SU-DHL-6 (cell line): ENCODE data around the gene P2RX2.

Experiments used
- EZH2phosphoT487 ChIP-seq: fragments of 200-600 bp; sonication (generic), shearing (Covaris generic); conservative IDR thresholded peaks from 2 replicates; pipeline ENCODE4 v1.6.1; 2018; ENCODE audit warnings: mild to moderate bottlenecking, antibody characterized with exemption, low read length, moderate library complexity, mixed read lengths
- TF ChIP-seq, protein P1 (sequence below): fragments of 200-600 bp; sonication (generic); IDR thresholded peaks from one replicate; pipeline ENCODE4 v1.5.1; 2017; ENCODE audit warnings: antibody characterized with exemption, mild to moderate bottlenecking, low read length, moderate library complexity; ENCODE audit not compliant: insufficient read depth, poor library complexity, severe bottlenecking

DNA sequence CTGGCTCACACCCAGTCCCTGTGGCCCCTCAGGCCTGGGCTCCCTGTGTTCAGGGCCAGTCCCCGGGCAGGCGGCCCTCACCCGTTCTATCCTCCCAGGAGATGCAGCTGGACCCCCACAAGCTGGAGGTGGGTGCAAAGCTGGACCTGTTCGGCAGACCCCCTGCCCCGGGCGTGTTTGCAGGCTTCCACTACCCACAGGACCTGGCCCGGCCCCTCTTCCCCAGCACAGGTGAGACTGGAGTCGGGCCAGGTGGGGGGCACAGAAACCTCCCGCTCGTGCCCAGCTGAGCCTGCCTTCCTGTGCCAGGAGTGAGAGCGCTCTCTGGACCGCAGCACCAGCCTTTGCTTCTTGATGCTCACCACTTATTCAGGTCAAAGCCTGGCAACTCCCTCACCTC, 41.9 kb upstream of the P2RX2 start:
- TF ChIP-seq, protein P1, sequence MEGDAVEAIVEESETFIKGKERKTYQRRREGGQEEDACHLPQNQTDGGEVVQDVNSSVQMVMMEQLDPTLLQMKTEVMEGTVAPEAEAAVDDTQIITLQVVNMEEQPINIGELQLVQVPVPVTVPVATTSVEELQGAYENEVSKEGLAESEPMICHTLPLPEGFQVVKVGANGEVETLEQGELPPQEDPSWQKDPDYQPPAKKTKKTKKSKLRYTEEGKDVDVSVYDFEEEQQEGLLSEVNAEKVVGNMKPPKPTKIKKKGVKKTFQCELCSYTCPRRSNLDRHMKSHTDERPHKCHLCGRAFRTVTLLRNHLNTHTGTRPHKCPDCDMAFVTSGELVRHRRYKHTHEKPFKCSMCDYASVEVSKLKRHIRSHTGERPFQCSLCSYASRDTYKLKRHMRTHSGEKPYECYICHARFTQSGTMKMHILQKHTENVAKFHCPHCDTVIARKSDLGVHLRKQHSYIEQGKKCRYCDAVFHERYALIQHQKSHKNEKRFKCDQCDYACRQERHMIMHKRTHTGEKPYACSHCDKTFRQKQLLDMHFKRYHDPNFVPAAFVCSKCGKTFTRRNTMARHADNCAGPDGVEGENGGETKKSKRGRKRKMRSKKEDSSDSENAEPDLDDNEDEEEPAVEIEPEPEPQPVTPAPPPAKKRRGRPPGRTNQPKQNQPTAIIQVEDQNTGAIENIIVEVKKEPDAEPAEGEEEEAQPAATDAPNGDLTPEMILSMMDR = no peak
- no peak for TF ChIP-seq EZH2phosphoT487
